ENCODE measurements around the gene NUDT3.

DNA sequence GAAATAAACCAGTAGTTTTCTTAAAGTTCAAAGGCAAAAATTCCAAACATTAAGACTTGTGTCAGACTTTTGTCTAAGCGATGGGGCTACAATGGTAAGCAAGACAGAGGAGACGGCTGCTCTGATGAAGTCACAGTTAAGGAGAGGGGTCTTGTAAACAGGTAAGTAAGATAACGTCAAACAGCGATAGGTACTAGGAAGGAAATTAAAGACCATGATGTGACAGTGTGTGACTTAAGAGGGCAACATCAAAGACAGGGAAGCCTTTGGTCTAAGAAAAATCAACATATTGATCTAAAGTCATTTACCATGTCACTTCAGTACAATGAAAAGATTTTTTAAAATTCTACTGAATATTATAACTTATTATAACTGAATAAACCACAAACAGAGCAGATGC is 23.1 kb downstream of the NUDT3 start:
- no peak for TF ChIP-seq EZH2 (IDR thresholded peaks at IDR 0.05; ENCODE audit: insufficient read depth, poor library complexity, severe bottlenecking)
- no peak for TF ChIP-seq EZH2phosphoT487 (IDR thresholded peaks at IDR 0.05; ENCODE audit: insufficient read depth, low read depth)
